GM19043 (cell line): ENCODE measurements around the gene CDKN2B.

Source experiments
- ATAC-seq: cut with Tn5 transposase; IDR thresholded peaks from one replicate; pipeline ENCODE4 v1.9.1; 2021; ENCODE audit warnings: low read depth; ENCODE audit not compliant: unreplicated experiment

CDKN2B gene

DNA sequence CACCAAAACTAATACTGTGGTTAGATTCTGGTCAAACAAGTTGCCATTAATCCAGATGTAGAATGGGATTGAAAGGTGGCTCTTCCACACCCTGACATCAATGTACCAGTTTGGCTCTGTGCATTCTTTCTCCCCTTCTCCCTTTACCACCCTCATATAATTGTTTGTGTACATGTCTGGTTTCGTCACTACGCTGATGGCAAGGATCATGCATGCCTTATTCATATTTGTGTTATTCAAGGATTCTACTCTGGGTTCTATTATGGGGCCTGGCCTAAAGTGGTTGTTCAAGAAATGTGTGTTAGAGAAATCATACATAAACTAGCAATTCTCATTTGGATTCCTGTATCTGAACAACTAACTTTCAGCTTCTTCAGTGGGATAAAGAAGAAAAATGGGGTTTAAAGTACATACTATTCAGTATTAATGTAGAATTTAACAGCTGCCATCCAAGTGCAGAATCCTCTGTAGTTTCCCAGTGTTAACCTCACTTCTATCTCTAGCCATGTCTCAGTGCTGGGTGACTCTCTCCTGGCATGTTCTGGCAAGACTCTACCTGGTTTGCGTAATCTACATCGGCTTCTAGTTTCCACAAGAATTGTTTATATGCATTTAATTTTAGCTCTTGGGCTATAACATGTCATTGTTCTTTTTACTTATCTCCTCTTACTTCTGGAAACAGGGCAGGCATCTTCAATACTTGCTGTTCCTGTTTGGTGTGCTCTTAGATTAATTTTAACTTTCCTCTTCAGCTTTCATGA, 27.9 kb upstream of the CDKN2B start:
- no peak for ATAC-seq

GRCh38 chr9:22035591-22036011, 26.5 kb upstream of the CDKN2B start:
- no peak for ATAC-seq

- ATAC-seq: no peak
These were observed 24.0 kb upstream of the CDKN2B start for GRCh38 chr9:22033012-22033630.

DNA sequence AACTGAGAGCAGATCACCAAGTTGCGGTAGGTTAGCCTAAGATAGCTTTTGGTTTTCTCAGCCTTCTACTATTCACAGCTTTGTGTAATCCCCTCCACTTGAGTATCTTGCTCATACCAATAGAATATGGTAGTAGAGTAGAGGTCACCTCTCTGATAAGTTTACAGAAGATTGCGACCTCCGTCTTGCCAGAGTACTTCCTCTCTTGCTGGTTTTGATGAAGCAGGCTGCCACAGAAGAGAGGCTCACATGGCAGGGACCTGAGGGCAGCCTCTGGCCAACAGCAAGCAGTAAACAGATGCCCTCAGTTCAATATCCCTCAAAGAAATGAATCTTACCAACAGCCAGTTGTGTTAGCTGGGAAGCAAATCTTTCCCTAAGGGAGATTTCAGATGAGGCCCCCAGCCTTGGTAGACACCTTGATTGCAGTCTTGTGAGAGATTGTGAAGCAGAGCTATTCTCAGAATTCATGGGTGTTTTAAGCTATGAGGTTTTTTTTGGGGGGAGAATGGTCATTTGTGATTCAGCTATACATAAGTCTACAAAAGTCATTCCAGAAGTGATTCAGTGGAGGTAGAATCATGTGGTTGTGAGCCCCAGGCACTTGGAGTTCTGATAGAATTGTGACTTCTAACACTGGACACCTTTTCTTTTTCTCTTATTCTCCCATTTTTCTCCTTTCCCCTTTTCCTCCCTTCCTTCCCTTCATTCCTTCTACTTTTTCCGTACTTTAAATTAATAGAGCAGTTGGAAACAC, 22.7 kb upstream of the CDKN2B start:
- ATAC-seq: no peak

DNA sequence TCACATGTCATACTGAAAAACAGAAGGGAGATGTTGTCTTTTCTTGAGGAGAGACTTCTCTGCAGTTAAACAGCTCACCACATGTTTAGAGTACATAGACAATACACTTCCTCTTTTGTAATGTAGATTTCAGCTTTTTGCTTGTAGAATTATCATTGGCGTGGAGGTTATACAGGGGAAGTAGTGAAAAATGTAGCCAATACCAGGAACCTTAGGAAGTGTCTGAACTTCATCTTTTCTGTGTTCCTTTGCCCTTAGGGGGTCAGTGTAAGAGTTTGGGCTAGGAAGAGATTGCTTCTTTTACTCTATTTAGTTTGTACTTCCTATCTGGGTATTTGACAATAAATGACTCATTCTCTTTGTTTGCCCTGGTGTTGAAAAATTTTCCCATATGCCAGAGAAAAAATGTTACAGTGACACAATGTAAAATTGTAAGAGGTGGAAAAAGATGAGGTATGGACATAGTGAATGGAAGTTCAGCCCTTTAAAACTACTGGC, 21.0 kb upstream of the CDKN2B start:
- ATAC-seq: peak; percentile 69

DNA sequence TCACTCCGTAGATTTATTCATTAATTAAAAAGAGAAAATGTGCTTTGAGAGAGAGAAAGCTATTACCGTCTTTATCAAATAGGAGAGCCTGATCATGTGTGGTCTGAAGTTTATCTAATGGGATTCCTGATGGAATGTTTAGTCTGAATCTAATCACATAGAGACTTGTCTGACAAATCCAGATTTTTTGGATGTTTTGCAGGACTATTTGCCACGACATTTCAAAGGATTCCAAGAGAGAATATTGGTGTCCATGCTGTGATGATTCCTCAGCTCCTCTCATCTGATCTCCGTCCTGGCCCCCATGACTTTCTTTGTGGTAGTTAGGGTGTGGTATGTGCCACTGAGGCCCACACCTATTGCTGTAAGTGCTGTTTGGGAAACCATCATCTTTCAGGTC, 20.1 kb upstream of the CDKN2B start:
- no peak for ATAC-seq

DNA sequence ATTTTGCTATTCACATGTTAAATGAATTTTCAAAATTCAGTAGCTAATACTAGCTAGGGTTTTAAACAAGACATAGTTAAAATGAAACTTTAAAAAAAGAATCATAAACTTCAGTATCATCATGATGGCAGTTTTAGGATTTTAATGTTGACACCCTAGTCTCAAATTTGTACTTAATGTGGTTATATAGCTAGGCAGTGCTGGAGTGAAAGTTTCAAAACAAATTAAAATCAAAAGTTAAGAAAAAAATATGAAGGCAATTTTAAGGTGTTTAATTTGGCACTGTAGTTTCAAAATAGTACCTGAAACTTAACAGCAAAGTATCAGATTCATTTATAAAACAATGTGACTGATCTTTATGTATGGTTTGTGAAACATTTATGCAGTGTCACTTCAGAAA, 19.3 kb upstream of the CDKN2B start:
- ATAC-seq: no peak

DNA sequence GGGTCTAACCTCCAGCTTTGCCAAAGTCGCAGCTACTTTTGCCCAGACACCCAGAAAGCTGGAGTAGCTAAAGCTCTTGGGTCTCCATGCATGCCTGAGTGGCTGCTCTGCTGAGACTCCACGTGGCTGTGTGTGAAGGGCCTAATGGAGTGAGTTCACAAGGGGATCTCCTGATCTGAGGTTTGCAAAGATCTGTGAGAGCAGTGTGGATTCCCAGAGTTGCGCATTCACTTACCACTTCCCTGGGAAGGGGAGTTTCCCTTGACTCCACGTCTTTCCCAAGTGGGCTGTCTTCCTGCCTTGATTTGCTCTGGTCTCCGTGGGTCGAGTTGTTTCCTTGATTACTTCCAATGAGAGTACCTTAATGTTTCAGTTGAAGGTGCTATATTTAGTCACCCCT, 17.6 kb upstream of the CDKN2B start:
- no peak for ATAC-seq

DNA sequence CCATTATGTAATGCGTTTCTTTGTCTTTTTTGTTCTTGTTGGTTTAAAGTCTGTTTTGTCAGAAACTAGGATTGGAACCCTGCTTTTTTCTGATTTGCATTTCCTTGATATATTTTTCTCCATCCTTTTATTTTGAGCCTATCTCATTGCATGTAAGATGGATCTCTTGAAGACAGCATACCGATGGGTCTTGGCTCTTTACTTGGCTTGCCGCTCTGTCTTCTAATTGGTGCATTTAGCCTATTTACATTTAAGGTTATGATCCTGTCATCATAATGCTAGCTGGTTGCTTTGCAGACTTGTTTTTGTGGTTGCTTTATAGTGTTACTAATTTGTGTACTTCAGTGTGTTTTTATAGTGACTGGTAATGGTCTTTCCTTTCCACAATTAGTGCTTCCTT, 13.3 kb upstream of the CDKN2B start:
- no peak for ATAC-seq

- ATAC-seq: no peak
These were observed 1.9 kb upstream of the CDKN2B start for GRCh38 chr9:22010866-22011625.

- ATAC-seq: peak; percentile 25
These were observed 382 bp upstream of the CDKN2B start for GRCh38 chr9:22009506-22009867.

GRCh38 chr9:22008384-22008716, 755 bp downstream of the CDKN2B start:
- ATAC-seq: no peak

- no peak for ATAC-seq
These were observed 3.2 kb downstream of the CDKN2B start for GRCh38 chr9:22005702-22006606.

DNA sequence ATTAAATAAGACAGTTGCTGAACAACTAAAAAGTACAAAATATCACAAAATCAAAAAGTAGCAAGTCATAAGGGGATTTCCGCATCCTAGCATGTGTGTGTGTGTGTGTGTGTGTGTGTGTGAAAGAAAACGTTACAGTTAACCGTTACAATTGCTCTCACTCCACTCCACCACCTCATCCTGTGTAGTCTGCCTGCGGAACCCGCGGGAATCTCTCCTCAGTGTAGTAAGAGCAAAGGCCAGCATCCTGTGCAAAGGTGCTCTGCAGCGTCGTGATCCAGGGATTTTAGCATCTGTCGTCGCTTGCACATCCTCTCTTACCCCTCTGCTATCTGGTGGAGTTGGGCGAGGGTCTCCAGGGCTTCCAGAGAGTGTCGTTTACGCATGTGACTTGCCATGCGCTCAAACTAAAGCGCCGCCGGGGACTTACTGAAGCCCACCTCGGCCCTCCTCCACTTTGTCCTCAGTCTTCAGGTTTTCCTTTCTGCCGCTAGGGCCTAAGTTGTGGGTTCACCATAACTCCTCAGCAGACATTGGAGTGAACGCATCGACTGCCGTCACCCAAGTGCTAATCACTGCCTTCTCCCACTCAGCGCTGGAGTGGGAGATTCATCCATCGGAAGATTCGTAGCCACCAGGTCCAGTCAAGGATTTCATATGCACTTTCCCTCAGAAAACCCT, 3.9 kb downstream of the CDKN2B start:
- ATAC-seq: no peak

DNA sequence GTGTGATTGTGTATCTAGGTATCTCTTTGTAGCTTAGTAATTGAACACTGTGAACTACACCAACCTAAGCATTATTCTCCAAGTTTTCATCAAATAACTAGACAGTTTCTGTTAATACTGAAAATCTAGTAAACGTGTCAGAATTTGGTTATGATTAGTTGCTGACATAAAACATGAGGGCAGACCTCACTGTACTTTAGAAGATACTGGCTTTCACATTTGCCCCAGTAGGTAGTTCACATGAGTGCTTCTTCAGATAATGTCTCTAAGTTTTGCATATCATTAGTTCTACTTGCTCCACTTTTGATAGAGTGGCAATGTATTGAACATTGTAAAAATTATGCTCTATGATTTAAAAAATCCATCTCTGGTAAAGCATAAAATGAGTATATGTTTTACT, 7.1 kb downstream of the CDKN2B start:
- no peak for ATAC-seq

GRCh38 chr9:21998026-21998425, 11.1 kb downstream of the CDKN2B start:
- ATAC-seq: no peak

DNA sequence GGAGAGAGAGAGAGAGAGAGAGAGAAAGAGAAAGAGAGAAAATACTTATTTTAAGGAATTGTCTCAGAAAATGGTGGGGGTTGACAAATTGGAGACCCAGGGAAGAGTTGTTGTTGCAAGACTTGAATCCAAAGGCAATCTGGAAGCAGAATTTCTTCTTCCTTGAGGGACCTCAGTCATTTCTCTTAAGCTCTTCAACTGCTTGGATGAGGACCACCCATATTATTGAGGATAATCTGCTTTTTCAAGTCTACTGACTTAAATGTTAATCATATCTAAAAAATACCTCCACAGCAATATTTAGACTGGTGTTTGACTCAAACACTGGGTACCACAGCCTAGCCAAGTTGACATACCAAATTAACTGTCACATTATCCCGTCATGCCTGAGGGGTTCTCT, 11.6 kb downstream of the CDKN2B start:
- ATAC-seq: no peak

- no peak for ATAC-seq
These were observed 12.2 kb downstream of the CDKN2B start for GRCh38 chr9:21996858-21997257.

- no peak for ATAC-seq
These were observed 12.7 kb downstream of the CDKN2B start for GRCh38 chr9:21996438-21996837.
